ENCODE data around the gene ZNF74.
"Not testable (repeated sequence)": the region's sequence is repeated elsewhere in the genome, so short reads cannot be mapped to it uniquely, and the experiment has no call there.

ZNF74 gene

DNA sequence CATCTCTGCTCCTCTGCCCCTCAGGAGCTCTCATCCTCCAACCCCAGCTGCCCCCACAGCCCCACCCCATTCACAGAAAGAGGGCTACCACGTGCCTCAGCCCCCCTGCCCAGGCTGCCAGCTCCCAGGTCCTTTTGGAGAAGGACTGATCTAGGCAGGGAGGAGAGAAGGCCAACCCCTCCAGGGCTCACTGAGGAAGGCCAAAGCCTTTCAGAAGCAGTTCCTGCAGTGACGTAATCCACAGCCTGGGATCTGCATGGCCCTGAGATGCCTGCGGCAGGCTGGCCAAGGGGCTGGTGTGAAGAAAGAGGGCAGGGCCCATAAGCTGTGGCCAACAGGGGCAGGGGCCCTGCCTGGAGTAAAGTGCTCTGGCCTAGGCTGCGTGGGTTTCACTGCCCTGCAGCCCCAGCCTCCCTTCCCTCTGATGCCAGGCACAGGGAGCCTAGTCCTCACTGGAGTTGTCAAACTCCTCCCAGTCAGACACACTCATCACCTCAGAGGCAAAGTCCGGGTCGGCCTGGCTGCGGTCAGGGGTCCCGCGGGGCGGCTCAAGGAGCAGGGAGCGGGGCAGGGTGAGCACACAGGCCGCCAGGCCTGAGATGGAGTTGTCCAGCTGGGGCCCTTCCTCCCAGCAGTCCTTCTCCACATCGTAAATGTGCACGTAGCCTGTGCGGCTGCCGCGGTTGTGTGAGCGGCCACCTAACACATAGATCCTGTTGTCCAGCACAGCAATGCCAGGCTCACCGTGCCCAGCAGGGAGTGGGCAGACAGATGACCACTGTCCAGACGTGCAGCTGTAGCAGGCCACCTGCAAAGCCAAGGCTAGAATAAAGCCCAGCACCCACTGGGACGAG is 47.9 kb downstream of the ZNF74 start:
- in situ Hi-C loops (cut with MboI; ENCODE audit: low sequenced_read_pairs), result no loop called here

DNA sequence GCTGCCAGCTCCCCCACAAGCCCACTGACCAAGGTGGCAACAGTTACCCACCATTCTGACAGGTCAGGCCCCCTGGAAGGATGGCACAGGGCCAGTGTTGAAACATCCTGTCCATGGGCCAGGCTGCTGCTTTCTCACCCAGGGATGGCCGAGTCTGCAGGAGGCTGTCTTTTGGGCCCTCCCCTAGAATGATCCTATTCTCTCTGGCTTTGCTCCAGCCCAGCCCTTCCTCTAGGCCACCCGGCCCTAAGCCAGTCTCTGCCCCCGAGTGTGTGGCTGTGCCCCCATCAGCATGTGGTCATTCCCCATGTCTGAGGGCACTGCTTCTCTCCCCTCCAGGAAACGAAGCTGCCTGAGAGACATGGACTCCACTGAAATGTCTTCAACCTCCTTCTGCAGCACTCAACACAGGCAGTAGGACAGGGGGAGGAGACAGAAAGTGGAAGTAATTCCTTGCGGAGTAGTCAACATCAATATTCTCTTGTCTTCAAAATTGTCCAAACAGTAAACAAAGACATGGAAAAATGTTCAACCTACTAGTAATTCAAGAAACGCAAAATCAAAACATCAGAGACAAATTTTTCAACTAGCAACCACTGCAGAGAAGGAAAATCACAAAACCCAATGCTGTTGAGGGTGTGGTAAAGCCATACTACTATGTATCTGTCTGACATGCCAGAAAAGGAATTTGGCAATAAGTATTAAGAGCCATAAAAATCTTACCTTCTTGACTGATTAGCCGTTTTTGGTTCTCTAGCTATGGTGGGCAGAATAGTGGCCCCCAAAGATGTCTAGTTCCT is 48.7 kb downstream of the ZNF74 start:
- in situ Hi-C loops (cut with MboI; ENCODE audit: low sequenced_read_pairs), result no loop called here

DNA sequence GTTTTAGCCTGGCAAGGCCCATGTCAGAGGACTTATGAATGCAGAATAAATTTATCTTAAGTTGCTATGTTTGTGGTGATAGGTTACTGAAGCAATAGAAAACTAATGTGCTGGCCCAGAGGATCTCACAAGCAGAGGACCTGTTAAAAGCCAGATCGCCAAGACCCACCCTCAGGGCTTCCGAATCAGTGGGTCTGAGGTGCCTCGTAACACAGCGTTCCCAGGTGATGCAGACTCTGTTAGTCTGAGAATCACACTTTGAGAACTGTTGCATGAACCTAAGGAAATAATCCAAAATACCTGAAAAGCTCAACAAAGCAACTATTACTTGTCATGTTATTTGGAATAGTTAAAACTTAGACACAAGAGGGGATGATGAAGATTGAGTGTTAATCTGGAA is 50.4 kb downstream of the ZNF74 start:
- in situ Hi-C loops (cut with MboI; ENCODE audit: low sequenced_read_pairs), result no loop called here

DNA sequence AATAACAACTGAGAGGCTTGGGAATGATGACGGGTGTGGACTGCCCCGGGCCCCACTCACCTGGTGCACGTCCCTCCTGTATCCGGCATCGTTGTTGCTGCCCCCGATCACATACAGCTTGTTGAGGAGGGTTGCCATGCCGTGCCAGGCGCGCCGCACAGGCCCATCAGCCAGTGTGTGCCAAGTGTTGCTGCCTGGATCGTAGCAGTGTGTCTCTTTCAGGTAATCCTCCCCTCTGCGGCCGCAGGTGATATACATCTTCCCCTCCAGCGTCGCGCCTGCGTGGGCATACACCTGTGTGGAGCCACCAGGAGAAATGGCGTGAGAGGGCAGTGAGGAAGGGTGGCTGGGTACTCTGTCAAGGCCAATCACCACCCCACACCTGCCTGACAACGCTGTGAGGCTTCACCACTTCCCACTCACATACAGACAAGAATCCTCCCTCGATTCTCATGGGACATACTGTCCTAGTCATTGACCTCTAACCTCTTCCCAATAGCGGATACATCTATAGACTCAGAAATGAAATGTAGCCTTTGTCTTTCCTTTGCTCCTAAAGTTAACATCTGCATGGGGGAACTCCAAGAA is 52.5 kb downstream of the ZNF74 start:
- in situ Hi-C loops (cut with MboI; ENCODE audit: low sequenced_read_pairs), result no loop called here

DNA sequence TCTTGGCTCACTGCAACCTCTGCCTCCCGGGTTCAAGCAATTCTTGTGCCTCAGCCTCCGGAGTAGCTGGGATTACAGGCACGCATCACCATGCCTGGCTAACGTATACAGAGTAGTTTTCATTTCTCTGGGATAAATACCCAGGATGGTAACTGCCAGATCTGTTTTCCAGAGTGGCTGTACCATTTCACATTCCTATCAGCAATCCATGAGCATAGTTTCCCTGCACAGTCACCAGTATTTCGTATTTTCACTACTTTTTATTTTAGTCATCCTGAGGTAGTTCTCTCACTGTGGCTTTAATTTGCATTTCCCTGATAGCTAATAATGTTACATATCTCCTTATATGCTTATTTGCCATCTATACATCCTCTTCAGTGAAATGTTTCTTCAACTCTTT is 54.7 kb downstream of the ZNF74 start:
- in situ Hi-C loops (cut with MboI; ENCODE audit: low sequenced_read_pairs), result no loop called here

DNA sequence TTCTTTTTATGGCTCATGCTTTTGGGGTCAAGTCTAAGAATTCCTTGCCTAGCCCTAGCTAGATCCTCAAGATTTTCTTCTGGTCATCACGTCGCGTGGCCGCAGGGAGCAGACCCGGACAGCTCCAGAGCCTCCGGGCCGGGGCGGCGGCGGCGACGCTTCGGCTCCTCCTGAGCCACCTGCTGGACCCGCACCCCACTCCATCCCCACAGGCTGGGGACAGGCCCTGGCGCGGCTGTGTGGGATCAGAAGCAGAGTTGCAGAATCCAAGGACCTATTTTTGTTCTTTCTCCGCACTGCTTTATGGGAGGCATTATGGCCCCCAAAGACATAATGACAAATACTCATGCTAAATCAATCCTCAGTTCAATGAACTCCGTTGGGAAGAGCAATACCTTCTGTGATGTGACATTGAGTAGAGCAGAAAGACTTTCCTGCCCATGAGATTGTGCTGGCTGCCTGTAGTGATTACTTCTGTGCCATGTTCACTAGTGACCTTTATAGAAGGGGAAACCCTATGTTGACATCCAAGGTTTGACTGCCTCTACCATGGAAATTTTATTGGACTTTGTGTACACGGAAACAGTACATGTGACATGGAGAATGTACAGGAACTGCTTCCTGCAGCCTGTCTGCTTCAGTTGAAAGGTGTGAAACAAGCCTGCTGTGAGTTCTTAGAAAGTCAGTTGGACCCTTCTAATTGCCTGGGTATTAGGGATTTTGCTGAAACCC is 56.0 kb downstream of the ZNF74 start:
- in situ Hi-C loops (cut with MboI; ENCODE audit: low sequenced_read_pairs), result no loop called here

DNA sequence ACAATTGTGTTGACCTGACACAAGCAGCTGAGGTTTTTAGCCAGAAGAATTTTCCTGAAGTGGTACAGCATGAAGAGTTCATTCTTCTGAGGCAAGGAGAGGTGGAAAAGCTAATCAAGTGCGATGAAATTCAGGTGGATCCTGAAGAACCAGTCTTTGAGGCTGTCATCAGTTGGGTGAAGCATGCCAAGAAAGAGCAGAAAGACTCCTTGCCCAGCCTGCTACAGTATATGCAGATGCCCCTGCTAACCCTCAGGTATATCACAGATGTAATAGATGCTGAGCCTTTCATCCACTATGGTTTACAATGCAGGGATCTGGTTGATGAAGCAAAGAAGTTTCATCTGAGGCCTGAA is 56.6 kb downstream of the ZNF74 start:
- in situ Hi-C loops (cut with MboI; ENCODE audit: low sequenced_read_pairs), result no loop called here

DNA sequence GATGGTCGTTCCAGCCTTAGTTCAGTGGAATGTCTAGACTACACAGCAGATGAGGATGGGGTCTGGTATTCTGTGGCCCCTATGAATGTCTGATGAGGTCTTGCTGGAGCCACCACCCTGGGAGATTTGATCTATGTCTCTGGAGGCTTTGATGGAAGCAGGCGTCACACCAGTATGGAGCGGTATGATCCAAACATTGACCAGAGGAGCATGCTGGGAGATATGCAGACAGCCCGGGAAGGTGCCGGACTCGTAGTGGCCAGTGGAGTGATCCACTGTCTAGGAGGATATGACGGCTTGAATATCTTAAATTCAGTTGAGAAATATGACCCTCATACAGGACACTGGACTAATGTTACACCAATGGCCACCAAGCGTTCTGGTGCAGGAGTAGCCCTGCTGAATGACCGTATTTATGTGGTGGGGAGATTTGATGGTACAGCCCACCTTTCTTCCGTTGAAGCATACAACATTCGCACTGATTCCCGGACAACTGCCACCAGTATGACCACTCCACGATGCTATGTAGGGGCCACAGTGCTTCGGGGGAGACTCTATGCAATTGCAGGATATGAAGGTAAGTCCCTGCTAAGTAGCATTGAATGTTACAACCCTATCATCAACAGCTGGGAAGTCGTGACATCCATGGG is 57.3 kb downstream of the ZNF74 start:
- in situ Hi-C loops (cut with MboI; ENCODE audit: low sequenced_read_pairs), result not testable (repeated sequence)

DNA sequence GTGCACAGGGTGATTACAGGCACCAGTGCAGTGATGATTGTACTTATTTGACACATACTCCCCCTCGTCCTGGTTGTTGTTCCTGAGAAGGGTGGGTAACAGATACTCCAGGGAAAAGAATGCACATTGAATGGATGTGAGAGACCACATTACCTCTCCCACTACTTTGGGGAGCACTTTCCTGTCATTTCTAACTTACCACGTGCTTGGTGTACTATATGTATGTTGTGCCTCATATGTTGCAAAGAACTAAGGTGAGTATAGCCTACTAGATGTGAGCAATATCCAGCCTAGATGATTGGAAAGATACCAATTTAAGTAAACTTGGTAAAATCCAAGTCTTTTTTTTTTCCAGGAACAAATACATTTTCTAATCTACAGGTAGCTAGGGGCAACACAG is 58.0 kb downstream of the ZNF74 start:
- in situ Hi-C loops (cut with MboI; ENCODE audit: low sequenced_read_pairs), result no loop called here

DNA sequence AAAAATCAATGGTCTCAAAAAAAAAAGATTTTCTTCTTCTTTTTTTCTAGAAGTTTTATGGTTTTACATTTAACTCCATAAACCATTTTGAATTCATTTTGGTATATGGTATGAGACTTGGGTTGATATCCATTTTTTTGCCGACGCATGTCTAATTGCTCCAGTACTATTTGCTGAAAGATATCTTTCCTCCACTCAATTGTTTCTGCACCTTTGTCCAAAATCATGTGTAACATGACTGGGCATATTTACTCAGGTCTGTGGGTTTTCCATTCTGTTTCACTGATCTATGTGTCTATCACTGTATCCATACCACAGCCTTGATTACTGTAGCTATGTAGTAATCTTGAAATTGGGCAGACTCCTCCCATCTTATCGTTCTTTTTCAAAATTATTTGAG is 59.3 kb downstream of the ZNF74 start:
- in situ Hi-C loops (cut with MboI; ENCODE audit: low sequenced_read_pairs), result no loop called here

DNA sequence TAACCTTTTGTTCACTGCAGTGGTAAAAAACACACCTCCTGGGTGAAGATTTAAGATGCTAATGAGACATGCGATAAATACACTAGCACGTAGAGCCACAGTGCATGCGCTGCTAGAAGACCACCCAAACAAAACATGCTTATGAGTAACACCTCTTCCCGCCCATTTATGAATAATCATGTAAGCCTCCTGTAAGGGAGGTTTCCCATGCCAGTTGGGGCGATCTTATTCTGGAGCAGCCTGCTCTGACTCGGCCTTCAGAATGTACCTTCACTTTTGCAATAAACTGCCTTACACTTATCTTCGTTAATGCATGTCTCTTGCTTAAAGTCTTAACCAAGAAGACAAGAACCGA is 61.7 kb downstream of the ZNF74 start:
- in situ Hi-C loops (cut with MboI; ENCODE audit: low sequenced_read_pairs), result no loop called here

DNA sequence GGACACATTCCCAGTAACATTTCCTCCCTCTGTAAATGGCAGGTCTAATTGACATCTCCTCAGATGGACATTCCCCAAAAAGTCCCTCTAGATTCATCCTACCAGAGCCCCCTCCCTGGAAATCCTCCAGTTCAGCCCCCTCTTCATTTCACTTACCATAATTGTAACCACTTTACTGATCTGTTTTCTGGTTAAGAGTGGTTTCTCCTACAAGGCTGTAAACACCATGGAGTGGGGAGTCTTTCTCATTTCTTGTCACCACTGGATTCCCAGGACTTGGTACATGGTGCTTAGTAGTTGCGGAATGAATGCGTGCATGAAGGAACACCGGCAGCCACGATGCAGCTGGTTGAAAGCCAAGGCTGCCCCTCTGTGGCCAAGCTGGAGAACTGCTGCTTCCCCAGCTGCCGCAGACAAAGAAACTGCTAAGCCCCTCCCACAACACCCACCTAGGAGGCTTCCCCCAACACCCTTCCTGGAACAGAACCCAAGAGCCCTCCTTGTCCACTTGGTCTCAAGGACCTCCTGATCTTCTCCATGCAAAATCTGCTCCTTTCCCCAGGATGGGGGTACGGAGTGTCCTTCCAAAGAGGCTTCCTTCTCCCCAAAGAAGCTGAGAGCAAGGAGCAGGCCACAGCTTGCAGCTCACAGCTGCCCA is 62.2 kb downstream of the ZNF74 start:
- in situ Hi-C loops (cut with MboI; ENCODE audit: low sequenced_read_pairs), result no loop called here

DNA sequence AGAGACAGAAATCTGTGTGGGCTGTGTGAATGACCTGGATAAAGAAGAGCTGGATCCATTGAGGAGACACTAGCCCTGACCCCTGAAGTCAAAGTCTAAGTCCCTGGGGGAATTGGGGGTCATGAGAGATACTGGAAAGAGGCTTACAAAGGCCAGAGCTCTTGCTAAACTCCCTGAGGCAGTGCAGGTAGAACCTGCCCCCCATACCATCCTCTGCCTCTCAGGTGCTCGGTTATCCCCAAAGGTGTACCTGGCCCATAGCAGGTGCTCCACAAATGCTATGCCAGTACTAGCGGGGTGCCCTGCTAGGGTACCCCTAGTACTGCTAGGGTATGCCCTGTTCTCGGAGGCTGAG is 62.7 kb downstream of the ZNF74 start:
- in situ Hi-C loops (cut with MboI; ENCODE audit: low sequenced_read_pairs), result no loop called here

DNA sequence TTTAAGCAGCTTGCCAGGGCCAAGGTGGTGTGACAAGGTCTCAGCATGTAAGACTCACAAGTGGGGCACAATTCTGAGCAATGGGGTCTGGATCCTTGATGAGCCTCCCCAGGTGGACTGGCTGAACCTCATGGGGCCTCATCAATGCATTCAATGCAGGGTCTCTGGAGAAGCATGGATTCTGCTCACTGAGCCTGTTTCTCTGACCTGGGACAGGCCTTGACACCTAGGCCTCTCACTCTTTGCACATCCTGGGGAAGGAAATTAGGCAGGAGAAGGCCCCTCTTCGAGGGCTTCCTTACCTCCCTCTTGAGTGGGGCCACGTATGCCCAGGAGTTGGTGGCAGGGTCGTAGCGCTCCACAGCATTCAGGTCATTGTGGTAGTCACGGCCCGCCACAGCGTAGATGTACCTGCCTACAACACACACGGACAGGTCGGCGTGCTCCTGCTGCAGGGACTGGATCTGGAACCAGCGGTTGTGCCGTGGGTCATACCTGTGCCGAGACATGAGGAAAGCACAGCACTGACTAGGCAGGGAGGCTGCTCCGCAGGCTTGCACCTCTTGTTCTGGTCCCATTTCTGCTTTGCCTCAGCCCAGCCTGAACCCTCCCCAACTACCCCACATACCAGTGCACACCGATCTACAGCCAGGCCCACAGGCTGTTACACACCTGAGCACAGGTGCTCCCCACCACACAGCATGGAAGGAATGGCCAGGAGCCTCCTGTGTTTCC is 63.7 kb downstream of the ZNF74 start:
- in situ Hi-C loops (cut with MboI; ENCODE audit: low sequenced_read_pairs), result no loop called here

Data from HL-60/S4 treated with phorbol 12-myristate 13-acetate at 8.2 ng/mL for 4 days and 3 days (cell line).